Hindlimb muscle (tissue), 1 donor: ENCODE results near the gene NDUFA13. TPM values are rescaled to one million over a fixed set of nuclear protein-coding genes. Genes with fewer than 3 reads are reported as not detected.
A peak's percentile ranks its signal among the peaks of the same experiment; 100 is the strongest.

Source experiments
- DNase-seq: peaks from one replicate; pipeline ENCODE4 v3.0.0-alpha.2; 2013
- polyA plus RNA-seq: library from polyadenylated mRNA; unstranded; fragments of 120-200 nt; gene quantifications from one replicate; pipeline ENCODE4 v1.2.1, GENCODE V29; 2013; ENCODE audit not compliant: insufficient read length

Gene NDUFA13
- polyA plus RNA-seq, 1 donor, result 180 TPM

- DNase-seq, result no peak
Measured at GRCh38 chr19:19489804-19490204, 26.2 kb upstream of the NDUFA13 start.

GRCh38 chr19:19490214-19490968 lies 25.6 kb upstream of the NDUFA13 start:
- DNase-seq, result peak; percentile 83

GRCh38 chr19:19491321-19492025 lies 24.6 kb upstream of the NDUFA13 start:
- DNase-seq, result no peak

- no peak for DNase-seq
Measured at GRCh38 chr19:19492026-19492610, 23.9 kb upstream of the NDUFA13 start.

GRCh38 chr19:19493841-19494546 lies 22.0 kb upstream of the NDUFA13 start:
- no peak for DNase-seq

GRCh38 chr19:19495614-19496603 lies 20.1 kb upstream of the NDUFA13 start:
- no peak for DNase-seq

- no peak for DNase-seq
Measured at GRCh38 chr19:19498255-19498991, 17.6 kb upstream of the NDUFA13 start.

- DNase-seq, result no peak
Measured at GRCh38 chr19:19499272-19499995, 16.6 kb upstream of the NDUFA13 start.

GRCh38 chr19:19500975-19501644 lies 14.9 kb upstream of the NDUFA13 start:
- DNase-seq, result no peak

- DNase-seq, result no peak
Measured at GRCh38 chr19:19501798-19502197, 14.2 kb upstream of the NDUFA13 start.

GRCh38 chr19:19502281-19502680 lies 13.7 kb upstream of the NDUFA13 start:
- no peak for DNase-seq

GRCh38 chr19:19502808-19503602 lies 13.0 kb upstream of the NDUFA13 start:
- DNase-seq, result no peak

- DNase-seq, result no peak
Measured at GRCh38 chr19:19504754-19505668, 11.0 kb upstream of the NDUFA13 start.

GRCh38 chr19:19505669-19506326 lies 10.2 kb upstream of the NDUFA13 start:
- DNase-seq, result no peak

- no peak for DNase-seq
Measured at GRCh38 chr19:19506592-19506991, 9.4 kb upstream of the NDUFA13 start.

- DNase-seq, result no peak
Measured at GRCh38 chr19:19507354-19507753, 8.7 kb upstream of the NDUFA13 start.

- DNase-seq, result no peak
Measured at GRCh38 chr19:19508217-19508616, 7.8 kb upstream of the NDUFA13 start.
